GM21529 (cell line): ENCODE data around the gene KMT2C.
"Not testable (repeated sequence)": the region's sequence is repeated elsewhere in the genome, so short reads cannot be mapped to it uniquely, and the experiment has no call there.

ENCODE experiments used
- ATAC-seq: cut with Tn5 transposase; IDR thresholded peaks from one replicate; pipeline ENCODE4 v1.9.1; 2021; ENCODE audit not compliant: unreplicated experiment

Gene KMT2C

DNA sequence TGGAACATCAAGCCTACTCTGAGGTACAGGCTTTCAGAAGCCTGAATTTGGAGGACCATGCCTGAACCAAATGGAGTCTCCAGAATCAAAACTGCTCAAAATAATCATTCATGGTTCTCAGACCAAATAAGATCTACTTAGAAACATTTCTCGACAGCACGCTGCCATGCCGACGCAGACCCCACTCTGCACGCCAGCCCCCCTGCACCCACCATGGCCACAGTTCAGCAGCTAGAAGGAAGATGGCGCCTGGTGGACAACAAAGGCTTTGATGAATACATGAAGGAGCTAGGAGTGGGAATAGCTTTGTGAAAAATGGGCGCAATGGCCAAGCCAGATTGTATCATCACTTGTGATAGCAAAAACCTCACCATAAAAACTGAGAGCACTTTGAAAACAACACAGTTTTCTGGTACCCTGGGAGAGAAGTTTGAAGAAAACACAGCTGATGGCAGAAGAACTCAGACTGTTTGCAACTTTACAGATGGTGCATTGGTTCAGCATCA is 6.6 kb upstream of the KMT2C start:
- ATAC-seq, result no peak

DNA sequence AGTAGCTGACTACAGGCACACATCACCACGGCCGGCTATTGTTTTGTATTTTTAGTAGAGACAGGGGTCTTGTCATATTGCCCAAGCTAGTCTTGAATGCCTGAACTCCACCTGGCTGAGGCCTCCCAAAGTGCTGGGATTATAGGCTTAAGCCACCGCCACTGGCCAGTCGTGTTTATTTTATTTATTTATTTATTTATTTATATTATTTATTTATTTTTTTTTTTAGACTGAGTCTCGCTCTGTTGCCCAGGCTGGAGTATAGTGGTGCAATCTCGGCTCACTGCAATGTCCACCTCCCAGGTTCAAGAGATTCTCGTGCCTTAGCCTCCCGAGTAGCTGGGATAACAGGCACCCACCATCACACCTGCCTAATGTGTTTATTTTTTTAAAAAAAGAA is 6.0 kb upstream of the KMT2C start:
- ATAC-seq, result not testable (repeated sequence)

DNA sequence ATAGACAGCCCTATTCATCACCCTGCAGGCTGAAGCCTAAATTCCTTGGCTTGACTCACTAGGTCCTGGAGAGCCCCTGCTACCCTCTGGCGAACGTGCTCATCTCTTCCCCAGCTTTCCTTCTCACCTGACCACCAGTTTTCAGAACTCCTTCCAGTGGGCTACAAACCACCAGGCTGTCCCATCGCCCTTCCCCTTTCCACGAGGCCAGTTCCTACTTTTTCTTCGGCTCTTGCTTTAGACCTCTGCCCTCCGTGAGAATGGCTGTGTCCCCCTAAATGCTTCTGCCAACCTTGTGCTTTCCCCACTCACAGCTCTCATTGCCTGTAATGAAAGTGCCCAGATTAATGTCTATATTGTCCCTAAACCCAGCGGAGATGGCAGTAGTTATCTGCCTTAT is 5.4 kb upstream of the KMT2C start:
- ATAC-seq, result not testable (repeated sequence)

DNA sequence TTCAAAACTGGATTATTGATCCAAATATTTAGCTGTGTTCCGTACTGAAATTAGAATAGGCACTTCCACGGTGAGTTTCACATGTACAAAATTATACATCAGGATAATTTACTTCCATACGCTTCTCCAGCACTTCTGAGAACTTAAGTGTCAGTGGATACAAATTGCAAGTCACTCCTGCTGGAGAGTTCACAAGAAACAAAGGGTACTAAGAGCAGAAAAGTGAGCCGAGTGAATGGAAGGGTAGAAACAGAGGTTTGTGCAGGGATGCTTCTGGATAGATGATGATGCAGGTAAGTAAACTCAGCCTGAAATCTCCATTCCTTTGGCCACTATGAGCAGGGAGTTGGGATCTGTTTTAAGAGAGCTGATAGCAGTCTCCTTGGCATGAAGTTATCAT is 2.2 kb upstream of the KMT2C start:
- not testable (repeated sequence) for ATAC-seq

DNA sequence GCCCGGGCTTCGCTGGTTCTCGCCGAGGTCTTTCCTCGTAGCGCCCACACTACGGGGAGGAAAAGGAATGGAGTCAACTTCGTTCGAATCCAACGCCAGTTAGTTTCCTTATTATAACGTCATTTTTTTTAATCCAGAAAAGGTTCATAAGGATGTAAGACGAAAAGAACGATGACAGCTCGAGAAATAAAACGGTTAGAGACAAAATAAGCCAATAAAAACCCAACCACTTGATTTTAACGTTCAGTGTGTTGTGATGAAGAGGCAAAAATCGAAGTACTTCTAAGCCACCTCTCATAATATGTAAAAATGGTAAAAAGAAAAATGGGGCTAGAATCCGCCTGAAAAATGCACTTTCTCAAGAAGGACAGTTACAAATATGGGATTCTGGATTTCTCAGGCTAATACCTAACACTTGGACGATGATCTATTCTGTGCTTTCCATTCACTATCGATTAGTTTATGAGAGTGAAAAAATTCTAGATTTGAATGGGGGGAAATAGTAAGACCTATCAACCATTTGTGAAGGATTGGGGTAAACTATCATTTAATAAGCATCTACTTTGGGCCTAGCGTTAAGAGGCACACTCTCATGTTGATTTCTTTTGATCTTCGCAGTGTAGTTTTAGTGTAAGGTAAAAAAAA is 1.2 kb upstream of the KMT2C start:
- ATAC-seq, result not testable (repeated sequence)

DNA sequence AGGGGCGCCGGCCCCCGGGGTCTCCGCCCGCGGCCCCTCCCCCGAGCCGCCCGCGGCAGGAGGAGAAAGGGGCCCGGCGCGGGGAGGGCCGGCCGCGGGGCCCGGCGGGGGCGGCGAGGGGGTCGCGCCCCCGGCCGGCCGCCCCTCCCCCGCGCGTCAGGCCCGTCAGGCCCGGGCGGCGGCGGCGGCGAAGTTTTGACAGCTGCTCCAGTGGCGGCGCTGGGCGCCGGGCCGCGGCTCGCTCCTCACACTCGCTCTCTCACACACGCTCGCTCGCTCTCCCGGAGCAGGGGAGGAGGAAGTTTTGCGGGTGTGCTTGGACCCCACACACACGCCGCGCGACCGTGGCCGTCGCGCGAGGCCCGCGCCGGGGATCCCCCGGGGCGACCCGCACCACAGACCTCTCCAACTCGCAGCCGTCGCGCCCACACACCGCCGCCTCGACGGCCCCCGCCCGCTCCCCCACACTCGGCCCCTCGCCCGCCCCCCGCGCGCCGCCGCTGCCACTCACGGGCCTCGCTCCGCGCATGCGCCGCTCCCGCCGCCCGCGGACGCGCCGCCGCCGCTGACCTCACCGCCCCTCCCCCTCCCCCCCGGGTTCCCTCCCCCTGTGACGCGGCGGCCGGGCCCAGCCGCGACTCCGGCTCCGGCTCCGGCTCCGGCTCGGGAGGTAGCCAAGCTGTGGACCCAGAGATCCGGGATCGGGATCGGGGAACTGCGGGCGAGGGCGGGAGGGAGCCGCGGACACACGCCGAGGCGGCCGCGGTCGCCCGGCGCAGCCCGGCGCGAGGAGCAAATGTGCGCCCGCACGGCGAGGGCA is 518 bp upstream of the KMT2C start:
- ATAC-seq, result peak; percentile 43

DNA sequence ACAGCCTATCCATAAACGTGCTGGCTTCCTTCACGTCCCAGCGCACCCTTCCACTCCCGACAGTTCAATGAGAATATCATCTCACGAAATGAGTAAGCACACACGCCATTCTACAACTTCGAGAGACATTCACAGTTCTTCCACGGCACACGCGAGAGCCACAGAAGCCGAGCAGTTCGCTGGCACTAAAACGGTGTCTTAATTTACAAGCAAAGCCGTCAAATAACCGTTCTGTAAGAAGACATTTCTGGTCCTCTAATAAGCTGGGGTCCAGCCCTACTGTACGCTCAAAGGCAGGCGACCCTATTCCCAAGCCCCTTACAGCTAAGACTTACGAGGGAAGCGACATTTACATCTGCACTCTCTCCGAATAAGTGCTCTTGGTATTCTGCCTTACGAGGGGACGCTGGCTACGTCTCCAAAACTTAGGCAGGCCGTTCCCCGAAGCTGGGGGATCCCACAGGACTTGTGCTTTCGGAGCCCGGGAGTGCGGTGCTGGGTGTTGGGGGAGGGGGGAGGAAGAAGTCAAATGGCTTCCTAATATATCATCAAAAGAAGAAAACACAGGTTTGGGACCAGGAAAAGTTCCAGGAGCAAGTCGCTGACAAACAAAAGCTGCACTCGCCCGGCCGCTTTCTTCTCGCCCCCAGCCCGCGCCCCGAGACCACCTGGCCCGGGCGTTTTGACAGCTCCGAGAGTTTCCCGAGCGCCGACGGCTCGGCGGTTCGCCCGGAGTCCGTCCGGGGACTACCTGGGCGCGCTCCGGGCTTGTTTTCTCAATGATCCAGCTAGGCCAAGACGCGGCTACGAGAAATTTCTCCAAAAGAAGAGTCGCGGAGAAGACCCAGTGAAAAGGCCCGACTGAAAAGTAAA is 1.1 kb downstream of the KMT2C start:
- ATAC-seq, result peak; percentile 23

DNA sequence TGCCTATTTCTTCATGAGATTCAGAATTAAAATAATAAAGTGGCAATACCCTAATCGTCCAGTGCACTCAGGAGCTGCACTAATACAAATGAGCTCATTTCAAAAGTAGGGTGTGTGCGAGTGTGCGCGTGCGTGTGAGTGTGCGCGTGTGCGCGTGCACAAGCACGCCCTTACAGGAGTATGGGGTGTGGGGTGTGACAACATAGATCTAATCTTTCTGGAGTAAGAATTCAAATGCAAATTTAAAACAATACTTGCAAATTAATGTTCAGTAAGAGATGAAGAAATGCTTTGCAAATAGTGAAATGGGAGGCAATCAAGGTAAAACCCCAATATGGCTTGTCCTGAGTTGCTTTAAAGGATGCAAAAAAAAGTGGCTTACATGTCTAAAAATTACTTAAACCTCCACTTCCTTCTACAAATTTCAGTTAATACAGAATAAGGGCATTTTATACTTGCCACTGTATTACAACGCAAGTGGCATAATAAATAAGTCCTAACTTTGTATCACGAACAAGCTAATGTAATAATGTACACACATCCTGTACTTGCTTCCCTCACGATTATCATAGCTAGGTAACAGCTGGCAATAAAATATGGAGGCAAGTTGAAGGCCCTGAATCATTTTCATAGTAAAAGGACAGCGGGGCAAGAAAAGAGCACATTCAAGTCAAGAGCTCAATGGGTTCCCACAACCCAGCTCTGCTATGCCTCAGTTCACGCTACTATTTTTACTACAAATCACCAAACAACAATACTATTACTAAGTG is 1.9 kb downstream of the KMT2C start:
- ATAC-seq, result peak; percentile 31

DNA sequence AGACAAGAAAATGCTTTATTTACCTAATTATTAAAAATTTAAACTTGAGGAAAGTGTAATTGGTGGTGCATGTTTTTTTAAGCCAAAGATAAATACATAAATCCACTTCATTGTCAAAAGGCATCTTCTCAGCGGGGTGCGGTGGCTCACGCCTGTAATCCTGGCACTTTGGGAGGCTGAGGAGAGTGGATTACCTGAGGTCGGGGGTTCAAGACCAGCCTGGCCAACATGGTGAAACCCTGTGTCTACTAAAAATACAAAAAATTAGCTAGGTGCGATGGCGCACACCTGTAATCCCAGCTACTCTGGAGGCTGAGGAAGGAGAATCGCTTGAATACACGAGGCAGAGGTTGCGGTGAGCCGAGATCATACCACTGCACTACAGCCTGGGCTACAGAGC is 3.1 kb downstream of the KMT2C start:
- ATAC-seq, result not testable (repeated sequence)

DNA sequence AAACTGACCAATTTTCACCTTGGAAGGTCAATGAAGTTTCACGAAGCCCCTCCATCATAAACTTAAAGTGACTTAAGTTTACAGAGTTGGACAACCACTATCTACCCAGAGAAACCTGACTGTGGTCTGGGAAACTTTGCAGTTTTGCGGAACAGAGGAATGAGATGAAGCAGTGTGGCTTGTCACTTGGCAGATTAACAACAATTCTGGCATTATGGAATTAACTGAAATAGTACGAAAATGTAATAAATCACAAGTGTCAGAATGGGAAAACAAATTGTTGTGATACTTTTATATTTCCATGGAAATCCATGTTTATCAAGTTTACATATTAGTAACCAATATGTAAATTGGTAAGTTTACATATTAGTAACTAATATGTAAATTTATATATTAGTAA is 4.9 kb downstream of the KMT2C start:
- ATAC-seq, result no peak

DNA sequence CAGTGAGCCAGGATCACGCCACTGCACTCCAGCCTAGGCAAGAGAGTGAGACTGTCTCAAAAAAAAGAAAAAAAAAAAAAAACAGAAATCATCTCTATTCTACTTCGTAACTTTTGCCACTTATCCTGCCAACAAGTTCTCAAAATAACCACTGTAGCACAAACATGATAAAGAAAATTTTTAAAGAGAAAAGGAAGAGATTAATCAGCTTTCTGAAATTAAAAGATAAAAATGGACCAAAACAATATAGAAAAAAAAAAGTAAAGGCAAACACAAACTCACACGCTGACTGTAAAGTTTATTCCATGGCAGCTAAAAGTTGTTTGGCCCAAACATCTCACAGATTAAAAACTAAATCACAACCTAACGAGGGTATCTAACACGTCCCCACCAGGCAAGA is 5.7 kb downstream of the KMT2C start:
- ATAC-seq, result not testable (repeated sequence)

DNA sequence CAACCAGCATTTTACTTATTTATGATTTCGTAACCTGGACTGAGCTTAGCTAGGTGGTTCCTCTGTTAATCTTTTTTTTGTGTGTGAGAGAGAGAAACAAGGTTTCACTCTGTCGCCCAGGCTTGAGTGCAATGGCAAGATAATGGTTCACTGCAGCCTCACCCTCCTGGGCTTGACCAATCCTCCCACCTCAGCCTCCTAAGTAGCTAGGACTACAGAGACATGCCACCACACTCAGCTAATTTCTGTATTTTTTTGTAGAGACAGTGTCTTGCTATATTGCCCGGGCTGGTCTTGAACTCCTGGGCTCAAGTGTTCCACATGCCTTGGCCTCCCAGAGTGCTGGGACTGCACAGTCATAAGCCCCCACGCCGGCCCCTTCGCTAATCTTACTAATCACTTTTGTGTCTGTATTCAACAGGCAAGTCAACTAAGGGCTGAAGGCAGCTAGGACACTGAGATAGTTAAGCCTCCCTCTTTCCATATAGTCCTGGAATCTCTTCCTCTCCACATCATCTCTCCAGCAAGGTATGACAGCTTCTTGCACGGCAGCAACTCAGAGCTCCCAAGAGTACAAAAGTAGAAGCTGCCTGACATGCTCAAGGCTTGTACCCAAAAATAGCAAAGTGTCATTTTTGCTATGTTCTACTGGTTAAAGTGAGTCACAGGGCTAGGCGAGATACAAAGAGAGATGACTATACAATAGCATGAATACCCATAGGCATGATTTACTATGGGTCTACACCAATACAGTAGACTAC is 11.3 kb downstream of the KMT2C start:
- no peak for ATAC-seq

DNA sequence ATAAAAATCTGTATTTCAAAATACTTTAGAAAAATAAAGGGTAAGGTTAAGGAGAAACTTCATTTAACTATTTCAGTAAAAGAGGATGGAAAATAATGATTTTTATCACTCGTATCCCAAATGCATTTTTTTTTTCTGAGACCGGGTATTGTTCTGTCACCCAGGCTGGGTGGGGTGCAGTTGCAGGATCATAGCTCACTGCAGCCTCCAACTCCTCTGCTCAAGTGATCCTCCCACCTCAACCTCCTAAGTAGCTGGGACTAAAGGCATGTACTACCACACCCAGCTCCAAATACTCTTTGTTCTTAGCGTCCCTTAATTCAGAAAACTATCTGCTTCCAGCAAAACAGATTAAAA is 11.8 kb downstream of the KMT2C start:
- ATAC-seq, result no peak

DNA sequence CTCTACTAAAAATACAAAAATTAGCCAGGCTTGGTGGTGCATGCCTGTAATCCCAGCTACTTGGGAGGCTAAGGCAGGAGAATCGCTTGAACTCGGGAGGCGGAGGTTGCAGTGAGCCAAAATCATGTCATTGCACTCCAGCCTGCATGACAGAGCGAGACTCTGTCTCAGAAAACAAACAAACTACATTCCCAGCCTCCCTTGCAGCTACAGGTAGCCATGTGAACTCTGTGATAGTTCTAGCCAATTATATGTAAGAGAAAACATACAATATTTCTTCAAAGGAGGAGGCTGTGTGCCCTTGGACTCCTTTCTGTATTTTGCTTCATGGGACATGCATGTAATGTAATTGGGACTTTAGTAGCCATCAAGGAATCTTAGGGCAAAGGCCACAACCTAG is 12.6 kb downstream of the KMT2C start:
- not testable (repeated sequence) for ATAC-seq

DNA sequence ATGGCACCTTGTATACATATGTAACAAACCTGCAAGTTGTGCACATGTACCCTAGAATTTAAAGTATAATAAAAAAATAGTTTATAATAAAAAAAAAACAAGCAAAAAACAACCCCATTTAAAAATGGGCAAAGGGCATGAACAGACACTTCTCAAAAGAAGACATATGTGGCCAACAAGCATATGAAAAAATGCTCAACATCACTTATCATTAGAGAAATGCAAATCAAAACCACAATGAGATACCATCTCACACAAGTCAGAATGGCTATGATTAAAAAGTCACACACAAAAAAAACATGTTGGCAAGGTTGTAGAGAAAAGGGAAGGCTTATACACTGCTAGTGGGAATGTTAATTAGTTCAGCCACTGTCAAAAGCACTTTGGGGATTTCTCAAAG is 14.9 kb downstream of the KMT2C start:
- ATAC-seq, result not testable (repeated sequence)

DNA sequence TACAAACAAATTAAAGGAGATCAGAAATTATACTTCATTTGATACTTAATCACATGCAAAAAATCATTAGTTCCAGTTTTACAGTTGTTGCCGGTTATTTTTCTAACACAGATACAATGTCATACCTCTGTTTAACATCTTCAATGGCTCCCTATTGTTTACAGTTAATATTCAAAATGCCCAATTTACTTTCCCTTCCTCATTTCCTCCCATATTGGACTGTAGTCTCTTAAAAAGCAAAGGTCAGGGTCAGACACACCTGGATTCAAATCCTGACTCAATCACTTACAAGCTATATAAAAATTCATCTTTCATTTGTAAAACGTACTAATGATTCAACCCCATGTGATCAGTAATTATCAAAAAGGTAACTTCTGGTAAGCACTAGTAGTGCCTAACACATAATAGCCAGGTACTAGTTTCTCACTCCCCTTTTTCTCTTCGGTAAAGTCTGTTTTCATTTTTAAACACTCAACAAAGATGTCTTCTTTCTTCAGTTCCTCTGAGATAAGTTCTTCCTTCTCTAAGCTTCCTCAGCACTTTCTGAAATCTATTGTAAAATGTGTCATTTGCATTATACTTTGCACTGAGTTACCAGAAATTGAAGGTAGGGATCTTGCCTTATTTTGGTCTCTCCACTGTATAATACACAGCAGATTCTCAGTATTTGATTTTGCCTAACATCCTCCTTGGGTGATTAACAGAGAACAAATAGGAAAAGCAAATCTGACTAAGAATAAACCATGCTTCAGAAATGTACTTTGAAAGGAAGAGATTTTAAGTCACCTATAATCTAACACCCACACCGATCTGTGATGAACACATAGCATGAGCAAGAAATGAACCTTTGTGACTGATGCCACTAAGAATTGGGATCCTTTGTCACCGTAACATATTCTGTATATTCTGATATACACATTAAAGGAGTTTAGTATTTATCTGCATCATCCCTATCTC is 16.1 kb downstream of the KMT2C start:
- no peak for ATAC-seq

DNA sequence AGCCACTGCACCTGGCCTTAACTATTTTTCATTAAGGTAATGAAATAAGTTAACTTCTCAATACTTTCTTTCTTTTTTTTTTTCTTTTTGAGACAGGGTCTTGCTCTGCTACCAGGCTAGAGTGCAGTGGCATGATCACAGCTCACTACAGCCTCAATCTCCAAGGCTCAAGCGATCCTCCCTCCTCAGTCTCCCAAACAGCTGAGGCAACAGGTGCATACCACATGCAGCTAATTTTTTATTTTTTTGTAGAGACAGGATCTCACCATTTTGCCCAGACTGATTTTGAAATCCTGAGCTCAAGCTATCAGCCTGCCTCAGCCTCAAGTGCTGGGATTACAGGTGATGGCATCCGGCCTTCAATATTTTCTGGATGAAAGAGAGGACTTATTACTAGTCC is 21.0 kb downstream of the KMT2C start:
- no peak for ATAC-seq

DNA sequence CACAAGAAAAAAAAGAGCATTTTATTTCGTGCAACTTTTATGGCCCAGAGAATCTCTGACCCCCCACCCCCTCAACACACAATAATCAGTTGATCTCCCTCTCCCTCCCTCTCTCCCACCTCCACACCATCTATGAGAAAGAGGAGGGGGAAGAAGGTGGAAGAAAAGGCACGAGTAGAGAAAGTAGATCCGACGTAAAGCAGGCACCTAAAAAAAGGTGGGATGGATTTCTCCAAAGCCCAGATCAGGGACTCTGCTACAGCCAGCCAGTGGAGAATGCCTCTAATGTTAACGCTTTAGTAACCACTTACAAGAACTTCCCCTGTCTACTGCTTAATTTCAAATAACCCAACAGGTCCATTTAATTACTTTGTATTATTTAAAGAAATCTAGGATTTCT is 24.4 kb downstream of the KMT2C start:
- ATAC-seq, result no peak

DNA sequence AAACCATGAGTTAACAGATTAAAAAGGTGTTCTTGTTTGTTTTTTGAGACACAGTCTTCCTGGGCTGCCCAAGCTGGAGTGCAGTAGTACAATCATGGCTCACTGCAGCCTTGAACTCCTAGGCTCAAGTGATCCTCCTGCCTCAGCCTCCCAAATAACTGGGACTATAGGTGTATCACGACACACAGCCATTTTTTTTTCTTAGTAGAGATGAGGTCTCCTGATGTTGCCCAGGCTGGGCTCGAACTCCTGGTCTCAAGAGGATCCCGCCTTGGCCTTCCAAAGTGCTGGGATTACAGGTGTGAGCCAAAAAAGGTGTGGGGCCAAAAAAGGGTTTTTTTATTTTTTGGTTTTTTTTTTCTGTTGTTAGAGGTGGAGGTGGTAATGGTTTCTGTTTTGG is 29.3 kb downstream of the KMT2C start:
- ATAC-seq, result no peak
